ENCODE results near the gene DSCAML1. TPM values are rescaled to one million over a fixed set of nuclear protein-coding genes. Genes with fewer than 3 reads are reported as not detected.

Gene DSCAML1
- total RNA-seq, 4 donors from 2014 or later, result 0.29 to 29.1 (median 3.4) TPM

GRCh38 chr11:117572671-117573070 lies 224.3 kb downstream of the DSCAML1 start:
- Histone ChIP-seq H3K36me3 (no peaks in the 10 kb centered on the region), H3K27me3 (no peaks in the 10 kb centered on the region), H3K9me3 (no peaks in the 10 kb centered on the region), H3K4me3 (no peak overlapping the region), H3K27ac (no peak overlapping the region), H3K4me1 (no peaks in the 10 kb centered on the region)
- intact Hi-C loops (cut with DNase I; ENCODE audit: low total_unique reads), result no loop called here
- no peak for TF ChIP-seq CTCF (IDR thresholded peaks at IDR 0.05)
- TF ChIP-seq POLR2A (IDR thresholded peaks at IDR 0.05), result no peak
- DNase-seq, result no peak

- no peak overlapping the region for H3K27ac ChIP-seq
- no peaks in the 10 kb centered on the region for H3K4me1 ChIP-seq
- intact Hi-C loops (cut with DNase I; ENCODE audit: low total_unique reads), result no loop called here
- no peaks in the 10 kb centered on the region for H3K9me3 ChIP-seq
- no peak overlapping the region for H3K4me3 ChIP-seq
- no peak for DNase-seq
- H3K27me3 ChIP-seq, result no peaks in the 10 kb centered on the region
- H3K36me3 ChIP-seq, result no peaks in the 10 kb centered on the region
- no peak for TF ChIP-seq POLR2A (IDR thresholded peaks at IDR 0.05)
- TF ChIP-seq CTCF (IDR thresholded peaks at IDR 0.05), result no peak
These were observed 224.9 kb downstream of the DSCAML1 start for GRCh38 chr11:117572129-117572528.

DNA sequence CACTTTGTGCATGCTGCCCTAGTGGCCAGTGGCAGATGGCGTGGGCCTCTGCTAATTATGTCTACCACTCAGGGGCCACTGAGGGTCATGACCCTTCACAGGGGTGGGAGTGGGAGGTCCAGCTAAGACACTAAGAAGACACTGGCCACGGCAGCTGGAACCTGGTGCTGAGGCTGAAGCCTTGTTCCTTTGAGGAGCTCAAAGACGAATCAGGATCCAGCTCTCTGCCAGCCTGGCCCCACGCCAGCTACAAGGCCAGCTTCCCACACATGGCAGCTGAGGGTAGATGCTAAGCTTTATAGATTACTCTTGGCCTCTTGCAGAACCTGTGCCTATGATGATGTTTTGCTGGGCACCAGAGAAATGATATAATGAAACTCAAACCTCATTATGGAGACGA lies 226.3 kb downstream of the DSCAML1 start:
- H3K27ac ChIP-seq, result no peak overlapping the region
- TF ChIP-seq CTCF (IDR thresholded peaks at IDR 0.05) (no peak), POLR2A (IDR thresholded peaks at IDR 0.05) (no peak)
- H3K4me1 ChIP-seq, result no peaks in the 10 kb centered on the region
- H3K4me3 ChIP-seq, result no peak overlapping the region
- H3K36me3 ChIP-seq, result no peaks in the 10 kb centered on the region
- no peaks in the 10 kb centered on the region for H3K27me3 ChIP-seq
- H3K9me3 ChIP-seq, result no peaks in the 10 kb centered on the region
- no peak for DNase-seq
- intact Hi-C loops (cut with DNase I; ENCODE audit: low total_unique reads), result no loop called here

DNA sequence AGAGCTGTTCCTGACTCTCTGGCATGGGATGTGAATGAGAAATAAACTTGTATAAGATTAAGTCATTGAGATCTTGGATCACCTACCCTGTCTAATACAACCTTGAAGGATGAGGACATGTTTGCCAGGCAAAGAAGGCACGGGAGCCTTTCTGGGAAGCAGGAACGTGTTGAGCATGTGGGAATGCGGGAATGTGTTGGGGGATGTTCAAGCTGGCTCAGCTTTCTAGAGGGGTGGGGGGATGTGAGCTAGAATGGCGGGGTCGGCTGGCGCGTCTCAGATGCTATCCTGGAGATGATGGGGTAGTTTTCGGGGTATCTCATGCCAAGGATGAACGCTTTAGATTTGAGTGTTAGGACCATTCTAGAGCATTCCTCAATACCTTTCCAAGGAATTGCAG lies 227.1 kb downstream of the DSCAML1 start:
- Histone ChIP-seq H3K27ac (no peak overlapping the region), H3K4me3 (no peak overlapping the region), H3K9me3 (no peaks in the 10 kb centered on the region), H3K27me3 (no peaks in the 10 kb centered on the region), H3K4me1 (no peaks in the 10 kb centered on the region), H3K36me3 (no peaks in the 10 kb centered on the region)
- intact Hi-C loops (cut with DNase I; ENCODE audit: low total_unique reads), result no loop called here
- TF ChIP-seq POLR2A (IDR thresholded peaks at IDR 0.05) (no peak), CTCF (IDR thresholded peaks at IDR 0.05) (no peak)
- no peak for DNase-seq

DNA sequence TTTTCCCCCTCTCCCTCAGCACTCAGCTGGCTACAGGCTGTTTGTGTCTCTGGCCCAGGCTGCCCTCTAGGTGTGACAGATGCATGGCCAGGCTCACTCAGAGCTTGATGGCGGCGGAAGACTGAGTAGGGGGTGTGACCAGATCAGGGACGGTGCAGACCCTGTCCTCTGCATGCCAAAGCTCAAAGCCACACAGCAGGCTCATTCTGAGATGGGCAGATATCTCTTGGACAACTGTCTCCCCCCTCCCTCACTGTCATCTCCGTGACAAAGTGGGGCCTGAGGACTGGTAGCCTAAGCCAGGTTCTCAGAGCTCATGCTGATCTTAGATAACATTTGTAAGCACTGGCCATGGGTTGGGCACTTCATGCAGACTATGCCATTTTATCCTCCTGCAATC lies 231.3 kb downstream of the DSCAML1 start:
- no peaks in the 10 kb centered on the region for H3K36me3 ChIP-seq
- TF ChIP-seq CTCF (IDR thresholded peaks at IDR 0.05), result no peak
- no peak for TF ChIP-seq POLR2A (IDR thresholded peaks at IDR 0.05)
- DNase-seq, result no peak
- intact Hi-C loops (cut with DNase I; ENCODE audit: low total_unique reads), result no loop called here
- H3K4me1 ChIP-seq, result no peaks in the 10 kb centered on the region
- H3K4me3 ChIP-seq, result no peak overlapping the region
- H3K27ac ChIP-seq, result no peak overlapping the region
- no peaks in the 10 kb centered on the region for H3K9me3 ChIP-seq
- H3K27me3 ChIP-seq, result no peaks in the 10 kb centered on the region

Data from uterus (tissue), 4 donors.